NCI-H187 treated with DMSO at 0.1 percent for 48 hours (cell line): ENCODE measurements around the gene AHI1.
"Not testable (repeated sequence)": the region's sequence is repeated elsewhere in the genome, so short reads cannot be mapped to it uniquely, and the experiment has no call there.

Experiments used
- DNase-seq: peaks from one replicate; lab custom pipeline; 2025; lab: John Stamatoyannopoulos, UW

The AHI1 gene

DNA sequence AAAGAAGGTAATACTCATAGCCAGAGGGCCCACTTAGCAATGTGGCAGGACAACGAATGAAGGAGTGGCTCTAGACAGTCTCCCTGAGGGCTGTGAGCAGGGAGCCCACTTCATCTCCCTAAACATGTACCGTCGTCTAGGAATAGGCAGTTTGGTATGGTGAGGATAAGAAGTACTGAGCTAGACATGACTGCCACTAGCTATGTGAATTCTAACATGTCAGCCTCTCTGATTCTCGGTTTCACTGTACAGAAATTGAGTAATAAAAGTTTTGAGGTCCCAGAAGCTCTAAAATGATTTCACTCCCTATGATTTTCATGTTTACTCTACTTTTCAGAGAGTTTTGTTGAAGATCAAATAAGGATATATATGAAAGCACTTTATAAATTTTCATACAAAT is 107.1 kb downstream of the AHI1 start:
- DNase-seq: no peak

- no peak for DNase-seq
Observed at GRCh38 chr6:135385299-135385698, 112.2 kb downstream of the AHI1 start.

- no peak for DNase-seq
Observed at GRCh38 chr6:135383766-135384165, 113.8 kb downstream of the AHI1 start.

- no peak for DNase-seq
Observed at GRCh38 chr6:135383301-135383700, 114.2 kb downstream of the AHI1 start.

- no peak for DNase-seq
Observed at GRCh38 chr6:135382182-135382628, 115.3 kb downstream of the AHI1 start.

DNA sequence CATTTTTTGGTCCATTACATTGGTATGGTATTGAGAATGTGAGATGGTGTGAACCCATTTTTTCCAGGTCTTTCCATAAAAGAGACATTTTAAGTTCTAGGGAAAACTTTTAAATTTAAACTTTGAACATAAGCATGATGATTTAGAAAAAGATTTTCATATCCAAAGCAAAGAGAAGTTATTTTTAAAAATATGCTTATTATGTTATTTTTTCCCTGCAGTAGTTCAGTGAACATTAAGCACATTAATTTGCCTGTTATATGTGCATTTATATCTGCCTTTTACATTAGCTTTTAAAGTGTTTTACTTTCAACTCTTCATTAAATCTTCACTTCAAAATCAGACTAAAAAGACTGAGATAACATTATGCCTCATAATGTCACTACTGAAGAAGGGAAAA is 116.7 kb downstream of the AHI1 start:
- DNase-seq: no peak

DNA sequence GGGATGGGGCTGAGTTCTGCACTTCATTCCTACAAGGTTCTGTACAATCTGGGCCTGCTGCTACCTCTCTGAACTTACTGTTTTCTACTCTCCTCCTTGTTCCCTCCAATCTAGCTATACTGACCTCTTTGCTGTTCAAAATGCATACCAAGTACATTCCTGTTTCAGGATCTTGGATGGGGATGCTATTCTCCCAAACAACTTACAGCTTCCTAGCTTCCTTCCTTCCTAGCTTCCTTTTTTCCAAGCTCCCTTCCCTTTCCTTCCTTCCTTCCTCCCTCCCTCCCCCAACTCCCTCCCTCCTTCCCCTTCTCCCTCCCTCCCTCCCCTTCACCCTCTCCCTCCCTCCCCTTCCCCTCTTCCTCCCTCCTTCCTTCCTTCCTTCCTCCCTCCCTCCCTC is 117.9 kb downstream of the AHI1 start:
- no peak for DNase-seq

DNA sequence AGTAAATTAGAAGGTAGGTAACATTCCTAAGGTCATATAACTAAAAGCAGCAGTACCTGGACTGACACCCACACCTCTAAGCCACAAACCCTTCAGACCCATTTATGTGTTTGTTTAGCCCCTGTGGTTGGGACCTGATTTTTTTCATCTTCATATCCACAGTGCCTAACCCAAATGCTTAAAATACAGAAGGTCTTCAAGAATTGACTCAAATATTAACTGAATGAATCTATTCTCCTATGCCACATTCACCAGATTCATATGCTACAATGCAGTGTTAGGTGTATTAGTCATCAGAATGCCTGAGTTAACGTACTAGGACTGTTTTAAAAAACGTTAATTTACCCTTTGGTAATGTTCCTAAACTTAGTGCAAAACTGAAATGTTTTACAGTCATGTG is 124.8 kb downstream of the AHI1 start:
- no peak for DNase-seq

- not testable (repeated sequence) for DNase-seq
Observed at GRCh38 chr6:135363622-135364021, 133.9 kb downstream of the AHI1 start.

DNA sequence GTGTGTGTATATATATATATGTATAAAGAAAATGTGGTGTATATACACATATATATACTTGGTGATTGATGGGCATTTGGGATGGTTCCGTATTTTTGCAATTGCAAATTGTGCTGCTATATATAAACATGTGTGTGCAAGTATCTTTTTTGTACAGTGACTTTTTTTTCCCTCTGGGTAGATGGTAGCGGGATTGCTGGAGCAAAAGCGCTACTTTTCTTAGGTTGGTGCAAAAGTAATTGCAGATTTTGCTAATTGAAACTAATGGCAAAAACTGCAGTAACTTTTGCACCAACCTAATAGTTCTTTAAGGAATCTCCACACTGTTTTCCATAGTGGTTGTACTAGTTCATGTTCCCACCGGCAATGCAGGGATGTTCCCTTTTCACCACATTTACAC is 135.4 kb downstream of the AHI1 start:
- DNase-seq: no peak

DNA sequence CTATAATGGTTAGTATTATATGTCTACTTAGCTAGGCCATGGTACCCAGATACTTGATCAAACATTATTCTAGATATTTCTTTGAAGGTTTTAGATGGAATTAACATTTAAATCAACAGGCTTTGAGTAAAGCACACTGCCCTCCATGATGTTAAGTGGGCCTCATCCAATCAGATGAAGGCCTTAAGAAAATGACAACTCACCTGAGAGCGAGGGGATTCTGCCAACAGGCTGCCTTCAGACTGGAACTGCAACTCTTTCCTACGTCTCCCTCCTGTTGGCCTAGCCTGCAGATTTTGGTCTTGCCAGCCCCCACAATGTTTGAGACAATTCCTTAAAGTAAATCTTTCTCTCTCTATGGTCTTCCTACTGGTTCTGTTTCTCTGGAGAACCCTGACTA is 137.3 kb downstream of the AHI1 start:
- no peak for DNase-seq

DNA sequence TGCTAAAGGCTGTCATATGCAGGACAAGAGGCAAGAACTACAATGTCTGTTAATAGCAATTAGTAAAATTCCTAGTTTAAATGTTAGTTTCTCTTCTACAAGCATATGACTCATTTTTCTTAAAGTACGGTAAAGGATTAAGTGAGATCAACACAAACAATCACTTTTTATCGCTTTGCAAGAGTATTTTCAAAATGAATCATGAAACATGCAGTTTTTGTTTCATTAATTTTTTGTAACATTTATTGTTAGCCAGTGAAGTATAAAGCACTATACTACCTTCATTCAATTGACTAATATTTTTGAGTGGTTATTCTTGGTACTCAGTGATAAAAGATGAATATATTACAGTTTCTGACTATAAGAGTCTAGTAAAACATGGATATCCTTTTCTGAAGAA is 138.6 kb downstream of the AHI1 start:
- no peak for DNase-seq

- no peak for DNase-seq
Observed at GRCh38 chr6:135358251-135358821, 139.2 kb downstream of the AHI1 start.

DNA sequence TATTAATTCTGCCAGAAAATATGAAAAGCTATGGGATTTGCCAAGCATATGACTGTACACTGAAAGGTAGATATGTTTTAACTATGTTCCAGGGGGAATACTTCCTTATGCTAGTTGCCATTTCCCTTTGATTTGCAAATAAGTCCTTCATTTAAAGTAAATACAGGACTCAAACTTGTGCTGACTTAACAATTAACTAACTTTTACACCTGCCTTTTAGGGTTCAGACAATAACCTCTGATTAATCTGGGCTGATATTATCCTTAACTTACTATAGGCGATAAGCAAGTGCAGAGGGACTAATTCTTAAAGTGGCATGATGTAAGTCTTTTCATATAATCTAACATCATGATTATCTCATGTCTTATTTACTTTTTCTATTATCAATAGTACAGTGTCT is 143.1 kb downstream of the AHI1 start:
- no peak for DNase-seq

DNA sequence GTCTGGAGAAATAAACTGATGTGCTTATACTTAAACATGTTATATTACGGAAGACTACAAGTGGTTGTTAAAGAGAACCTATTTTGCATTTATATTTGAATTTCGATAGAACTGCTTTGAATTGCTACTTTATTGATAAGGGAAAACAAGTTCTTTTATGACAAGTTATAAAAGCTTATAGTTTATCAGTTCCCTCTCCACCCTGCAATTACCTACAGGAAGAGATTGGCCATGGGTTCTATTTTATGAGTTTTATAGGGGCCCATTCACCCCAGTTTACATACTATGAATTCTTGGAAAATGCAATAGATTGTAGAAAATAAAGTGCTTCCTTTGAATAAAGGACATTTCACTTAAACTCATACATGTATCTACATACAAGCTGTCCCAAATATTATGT is 144.4 kb downstream of the AHI1 start:
- no peak for DNase-seq

DNA sequence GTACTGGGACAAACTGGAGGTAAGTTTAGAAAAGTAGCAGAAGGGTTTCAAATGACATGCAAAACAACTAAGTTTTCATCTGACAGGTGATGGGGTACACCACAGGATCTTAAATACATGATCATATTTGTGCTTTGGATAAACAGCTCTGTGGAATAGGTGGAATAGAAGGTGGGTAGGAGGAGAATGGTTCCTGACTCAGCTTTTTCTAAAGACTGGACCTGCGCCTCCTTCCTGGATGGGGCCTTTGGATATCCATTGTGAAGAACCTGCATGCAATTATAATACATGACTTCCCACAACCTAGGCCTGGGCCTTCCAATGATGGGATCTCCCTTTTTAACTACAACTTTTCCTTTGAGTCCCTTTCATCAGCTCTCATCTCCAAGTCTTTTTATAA is 145.9 kb downstream of the AHI1 start:
- no peak for DNase-seq

- DNase-seq: no peak
Observed at GRCh38 chr6:135347887-135348286, 149.7 kb downstream of the AHI1 start.

DNA sequence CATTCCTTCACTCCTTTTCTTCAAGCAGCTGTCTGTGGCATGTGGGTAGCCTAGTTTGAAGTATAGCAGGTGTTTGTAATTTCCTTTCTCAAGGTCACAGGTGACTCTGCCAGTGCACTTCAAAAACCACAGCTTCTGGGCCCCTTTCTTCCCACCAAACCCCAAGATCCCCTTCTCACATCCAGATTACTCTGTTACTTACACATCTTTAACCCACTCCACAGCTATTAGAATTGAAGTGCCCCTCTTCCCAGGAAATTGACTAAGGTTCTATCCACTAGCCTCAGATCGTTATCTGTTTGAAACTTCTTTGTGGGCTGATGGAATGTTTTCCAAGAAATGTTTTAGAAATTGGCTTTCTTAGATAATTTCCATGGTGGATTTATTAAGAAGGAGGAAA is 150.8 kb downstream of the AHI1 start:
- DNase-seq: no peak

GRCh38 chr6:135344526-135344925 is 153.0 kb downstream of the AHI1 start:
- DNase-seq: no peak

DNA sequence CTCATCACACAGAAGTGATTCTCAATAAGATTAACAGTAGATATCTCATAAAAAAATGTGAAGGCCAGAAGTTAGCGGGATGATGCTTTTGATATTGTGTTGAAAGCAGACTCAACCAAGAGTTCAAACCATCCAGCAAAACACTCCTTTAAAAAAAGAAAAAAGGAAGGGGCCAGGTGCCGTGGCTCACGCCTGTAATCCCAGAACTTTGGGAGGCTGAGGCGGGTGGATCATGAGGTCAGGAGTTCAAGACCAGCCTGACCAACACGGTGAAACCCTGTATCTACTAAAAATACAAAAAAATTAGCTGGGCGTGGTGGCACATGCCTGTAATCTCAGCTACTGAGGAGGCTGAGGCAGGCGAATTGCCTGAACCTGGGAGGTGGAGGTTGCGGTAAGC is 157.6 kb downstream of the AHI1 start:
- not testable (repeated sequence) for DNase-seq

GRCh38 chr6:135334169-135334568 is 163.4 kb downstream of the AHI1 start:
- DNase-seq: no peak

GRCh38 chr6:135331002-135331401 is 166.5 kb downstream of the AHI1 start:
- no peak for DNase-seq

- DNase-seq: no peak
Observed at GRCh38 chr6:135329851-135330803, 167.4 kb downstream of the AHI1 start.

DNA sequence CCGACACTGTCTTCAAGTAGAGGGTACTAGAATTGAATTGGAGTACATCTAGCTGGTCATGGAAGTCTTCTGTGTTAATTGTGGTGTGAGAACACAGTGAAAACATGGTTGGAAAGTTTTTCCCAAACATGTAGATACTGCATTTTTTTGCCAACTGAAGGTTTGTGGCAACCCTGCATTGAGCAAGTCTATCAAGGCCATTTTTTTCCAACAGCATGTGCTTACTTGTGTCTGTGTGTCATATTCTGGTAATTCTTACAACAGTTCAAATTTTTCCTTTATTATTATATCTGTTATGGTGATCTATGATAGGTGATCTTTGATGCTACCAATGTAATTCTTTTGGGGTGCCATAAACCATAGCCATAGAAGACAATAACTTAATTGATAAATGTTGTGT is 169.4 kb downstream of the AHI1 start:
- DNase-seq: no peak
